GM19193 (cell line): ENCODE data around the gene DCHS1.

ENCODE experiments used
- POLR2A ChIP-seq: IDR thresholded peaks from 4 replicates; pipeline ENCODE4 v1.6.1; 2011; ENCODE audit not compliant: insufficient read depth, insufficient read length; ENCODE audit errors: extremely low read depth

DCHS1 gene

GRCh38 chr11:6615882-6616585 lies 39.6 kb downstream of the DCHS1 start:
- TF ChIP-seq POLR2A, result no peak

GRCh38 chr11:6615046-6615445 lies 40.6 kb downstream of the DCHS1 start:
- no peak for TF ChIP-seq POLR2A

- TF ChIP-seq POLR2A, result no peak
Measured at GRCh38 chr11:6614446-6614845, 41.2 kb downstream of the DCHS1 start.

- no peak for TF ChIP-seq POLR2A
Measured at GRCh38 chr11:6613496-6613895, 42.1 kb downstream of the DCHS1 start.

- peak; percentile 95 for TF ChIP-seq POLR2A
Measured at GRCh38 chr11:6612213-6613041, 43.2 kb downstream of the DCHS1 start, which contains the start of gene TAF10. TSS of gene TAF10 (minus strand) at chr11:6612216. CDS start at chr11:6612189, 27 bp downstream.

GRCh38 chr11:6611963-6612212 lies 43.7 kb downstream of the DCHS1 start:
- TF ChIP-seq POLR2A, result no peak

- no peak for TF ChIP-seq POLR2A
Measured at GRCh38 chr11:6611092-6611962, 44.3 kb downstream of the DCHS1 start.

GRCh38 chr11:6610591-6610990 lies 45.0 kb downstream of the DCHS1 start:
- TF ChIP-seq POLR2A, result no peak

GRCh38 chr11:6609502-6610015 lies 46.0 kb downstream of the DCHS1 start:
- no peak for TF ChIP-seq POLR2A

GRCh38 chr11:6608726-6609501 lies 46.7 kb downstream of the DCHS1 start:
- TF ChIP-seq POLR2A, result no peak

- TF ChIP-seq POLR2A, result no peak
Measured at GRCh38 chr11:6608011-6608410, 47.6 kb downstream of the DCHS1 start.

GRCh38 chr11:6607190-6607795 lies 48.3 kb downstream of the DCHS1 start:
- TF ChIP-seq POLR2A, result no peak

GRCh38 chr11:6606471-6607189 lies 49.0 kb downstream of the DCHS1 start:
- TF ChIP-seq POLR2A, result peak; percentile 46

- TF ChIP-seq POLR2A, result no peak
Measured at GRCh38 chr11:6604790-6605189, 50.8 kb downstream of the DCHS1 start.

- TF ChIP-seq POLR2A, result no peak
Measured at GRCh38 chr11:6604081-6604626, 51.5 kb downstream of the DCHS1 start.
